OCI-M2 (cell line): ENCODE results near the gene BATF2.

Experiments
- DNase-seq: peaks from one replicate; lab custom pipeline; 2025; ENCODE audit not compliant: unreplicated experiment; lab: John Stamatoyannopoulos, UW

Gene BATF2

DNA sequence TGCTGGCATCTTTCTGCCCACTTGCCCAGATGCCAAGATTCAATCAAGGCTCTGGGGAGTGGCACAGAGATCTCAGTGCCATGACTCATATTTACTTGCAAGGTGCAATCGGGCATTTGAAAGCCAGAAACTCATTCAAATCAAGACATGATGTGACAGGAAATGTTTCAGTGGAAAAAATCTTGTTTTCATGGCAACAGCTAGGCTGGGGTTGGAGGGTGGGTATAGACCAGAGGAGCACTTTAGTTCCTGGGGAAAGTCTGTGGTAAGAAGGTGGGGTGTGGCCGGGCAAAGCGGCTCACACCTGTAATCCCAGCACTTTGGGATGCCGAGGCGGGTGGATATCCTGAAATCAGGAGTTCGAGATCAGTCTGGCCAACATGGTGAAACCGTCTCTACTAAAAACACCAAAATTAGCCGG, 26.0 kb downstream of the BATF2 start:
- no peak for DNase-seq

GRCh38 chr11:64969209-64969608, 27.6 kb downstream of the BATF2 start:
- no peak for DNase-seq

GRCh38 chr11:64967375-64967774, 29.4 kb downstream of the BATF2 start:
- DNase-seq, result no peak

- no peak for DNase-seq
Observed at GRCh38 chr11:64963072-64963631, 33.6 kb downstream of the BATF2 start.

- no peak for DNase-seq
Observed at GRCh38 chr11:64960719-64961118, 36.1 kb downstream of the BATF2 start.

- DNase-seq, result no peak
Observed at GRCh38 chr11:64959498-64959897, 37.3 kb downstream of the BATF2 start.

- DNase-seq, result no peak
Observed at GRCh38 chr11:64954201-64954600, 42.6 kb downstream of the BATF2 start.

- no peak for DNase-seq
Observed at GRCh38 chr11:64951529-64951928, 45.2 kb downstream of the BATF2 start.

DNA sequence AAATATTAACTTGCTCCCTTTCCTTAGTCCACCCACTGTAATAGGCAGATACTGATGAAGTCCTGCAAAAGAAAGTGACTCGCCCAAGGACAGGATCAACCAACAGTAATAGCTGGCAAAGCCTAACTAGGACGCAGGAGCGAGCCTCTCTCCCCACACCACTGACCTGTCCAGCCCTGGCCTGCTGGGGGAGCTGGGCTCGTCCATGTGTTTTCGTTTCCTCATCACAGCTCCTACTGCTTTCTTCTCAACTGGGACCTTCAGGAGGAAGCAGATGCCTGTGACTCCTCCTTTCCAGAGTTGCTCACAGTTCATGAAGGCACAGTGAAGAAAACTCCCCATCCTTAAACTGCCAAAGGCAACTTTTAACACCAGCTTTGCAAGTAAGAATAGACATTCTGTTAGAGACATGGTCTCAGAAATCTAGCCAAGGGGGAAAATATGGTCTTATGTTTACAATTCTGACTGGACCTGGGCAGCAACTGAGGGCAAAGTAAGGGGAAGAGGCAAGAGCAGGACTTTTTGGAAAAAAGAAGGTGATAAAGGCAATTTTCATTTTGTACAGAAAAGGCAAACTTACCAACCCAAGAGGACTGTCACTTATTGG, 49.5 kb downstream of the BATF2 start:
- DNase-seq, result no peak
